Loucy (cell line): ENCODE data around the gene C5AR2.

Source experiments
- EZH2phosphoT487 ChIP-seq: fragments of 200-600 bp; IDR thresholded peaks from 2 replicates; pipeline ENCODE4 v1.6.1; 2018; ENCODE audit warnings: antibody characterized with exemption, mild to moderate bottlenecking, moderate library complexity, borderline replicate concordance
- TF ChIP-seq, protein P1 (sequence below): fragments of 200-600 bp; sonication (generic); conservative IDR thresholded peaks from 2 replicates; pipeline ENCODE4 v1.5.1; 2014; ENCODE audit warnings: mild to moderate bottlenecking, antibody characterized with exemption, low read length

DNA sequence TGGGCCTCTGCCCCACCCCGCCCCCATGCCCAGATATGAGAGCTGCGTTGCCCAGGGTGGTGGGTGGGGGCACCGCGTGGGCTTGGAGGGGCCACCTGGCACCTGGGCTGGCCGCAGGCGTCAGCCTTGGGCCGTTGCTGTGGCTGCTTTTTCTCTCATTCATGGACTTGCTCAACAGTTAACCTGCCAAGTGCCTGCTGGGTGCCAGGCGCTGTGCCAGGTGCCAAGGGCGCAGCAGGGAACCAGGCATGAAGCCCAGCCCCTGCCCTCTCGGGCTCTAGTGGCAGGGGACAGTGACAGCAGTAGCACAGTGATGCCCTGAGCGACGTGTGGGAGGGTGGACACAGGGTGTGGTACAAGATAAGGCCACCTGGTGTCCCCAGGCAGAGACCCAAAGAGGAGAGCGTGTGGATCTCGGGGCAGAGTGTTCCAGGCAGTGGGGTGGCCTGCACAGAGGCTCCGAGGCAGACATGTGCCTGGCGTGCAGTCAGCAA, 45.3 kb downstream of the C5AR2 start:
- TF ChIP-seq, protein P1, sequence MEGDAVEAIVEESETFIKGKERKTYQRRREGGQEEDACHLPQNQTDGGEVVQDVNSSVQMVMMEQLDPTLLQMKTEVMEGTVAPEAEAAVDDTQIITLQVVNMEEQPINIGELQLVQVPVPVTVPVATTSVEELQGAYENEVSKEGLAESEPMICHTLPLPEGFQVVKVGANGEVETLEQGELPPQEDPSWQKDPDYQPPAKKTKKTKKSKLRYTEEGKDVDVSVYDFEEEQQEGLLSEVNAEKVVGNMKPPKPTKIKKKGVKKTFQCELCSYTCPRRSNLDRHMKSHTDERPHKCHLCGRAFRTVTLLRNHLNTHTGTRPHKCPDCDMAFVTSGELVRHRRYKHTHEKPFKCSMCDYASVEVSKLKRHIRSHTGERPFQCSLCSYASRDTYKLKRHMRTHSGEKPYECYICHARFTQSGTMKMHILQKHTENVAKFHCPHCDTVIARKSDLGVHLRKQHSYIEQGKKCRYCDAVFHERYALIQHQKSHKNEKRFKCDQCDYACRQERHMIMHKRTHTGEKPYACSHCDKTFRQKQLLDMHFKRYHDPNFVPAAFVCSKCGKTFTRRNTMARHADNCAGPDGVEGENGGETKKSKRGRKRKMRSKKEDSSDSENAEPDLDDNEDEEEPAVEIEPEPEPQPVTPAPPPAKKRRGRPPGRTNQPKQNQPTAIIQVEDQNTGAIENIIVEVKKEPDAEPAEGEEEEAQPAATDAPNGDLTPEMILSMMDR, result no peak
- TF ChIP-seq EZH2phosphoT487, result no peak
